Liver (tissue), 3 donors: Measurements from ENCODE around the gene RELN.
"Not testable (repeated sequence)": the region's sequence is repeated elsewhere in the genome, so short reads cannot be mapped to it uniquely, and the experiment has no call there.

ENCODE experiments used
- JUND ChIP-seq, 2 donors: IDR thresholded peaks; 2 replicates each; pipeline ENCODE4 v1.6.1; 2016; ENCODE audit warnings: antibody characterized with exemption in 2 of 2
- MAX ChIP-seq: IDR thresholded peaks from 2 replicates; pipeline ENCODE4 v1.6.1; 2016; ENCODE audit warnings: antibody characterized with exemption
- NR2F2 ChIP-seq: IDR thresholded peaks from 2 replicates; pipeline ENCODE4 v1.6.1; 2016; ENCODE audit warnings: antibody characterized with exemption
- TAF1 ChIP-seq: conservative IDR thresholded peaks from 2 replicates; pipeline ENCODE4 v1.6.1; 2016; ENCODE audit warnings: antibody characterized with exemption, mild to moderate bottlenecking
- TF ChIP-seq, protein P1 (sequence below): fragments of 150-350 bp; IDR thresholded peaks from 2 replicates; pipeline ENCODE4 v1.5.1; 2017; ENCODE audit warnings: improper control_type of control experiment, low read depth, low read length; ENCODE audit not compliant: missing input control
- donor health status: healthy.
- donor health status: healthy.

GRCh38 chr7:103787041-103787440, 202.4 kb downstream of the RELN start:
- TF ChIP-seq, protein P1, sequence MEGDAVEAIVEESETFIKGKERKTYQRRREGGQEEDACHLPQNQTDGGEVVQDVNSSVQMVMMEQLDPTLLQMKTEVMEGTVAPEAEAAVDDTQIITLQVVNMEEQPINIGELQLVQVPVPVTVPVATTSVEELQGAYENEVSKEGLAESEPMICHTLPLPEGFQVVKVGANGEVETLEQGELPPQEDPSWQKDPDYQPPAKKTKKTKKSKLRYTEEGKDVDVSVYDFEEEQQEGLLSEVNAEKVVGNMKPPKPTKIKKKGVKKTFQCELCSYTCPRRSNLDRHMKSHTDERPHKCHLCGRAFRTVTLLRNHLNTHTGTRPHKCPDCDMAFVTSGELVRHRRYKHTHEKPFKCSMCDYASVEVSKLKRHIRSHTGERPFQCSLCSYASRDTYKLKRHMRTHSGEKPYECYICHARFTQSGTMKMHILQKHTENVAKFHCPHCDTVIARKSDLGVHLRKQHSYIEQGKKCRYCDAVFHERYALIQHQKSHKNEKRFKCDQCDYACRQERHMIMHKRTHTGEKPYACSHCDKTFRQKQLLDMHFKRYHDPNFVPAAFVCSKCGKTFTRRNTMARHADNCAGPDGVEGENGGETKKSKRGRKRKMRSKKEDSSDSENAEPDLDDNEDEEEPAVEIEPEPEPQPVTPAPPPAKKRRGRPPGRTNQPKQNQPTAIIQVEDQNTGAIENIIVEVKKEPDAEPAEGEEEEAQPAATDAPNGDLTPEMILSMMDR: not testable (repeated sequence)
- not testable (repeated sequence) for TF ChIP-seq MAX; TAF1; NR2F2; JUND (IDR thresholded peaks at IDR 0.05)
